T-helper 1 cell treated with Interleukin-12 subunit alpha and Interleukin-12 subunit beta and Interleukin-4 antibody, amounts not matched to agents 30 μg/mL and 1 μg/mL, for 36 hours (primary cell): ENCODE measurements around the gene DPY19L3.
"Not testable (repeated sequence)": the region's sequence is repeated elsewhere in the genome, so short reads cannot be mapped to it uniquely, and the experiment has no call there.

Experiments
- H3K27ac Mint-ChIP-seq: one replicate; pipeline ENCODE4 v1.8.0; 2021; ENCODE audit warnings: mild to moderate bottlenecking, mixed read lengths
- H3K27me3 Mint-ChIP-seq: one replicate; pipeline ENCODE4 v1.8.0; 2021; ENCODE audit warnings: low read depth, mixed read lengths
- H3K36me3 Mint-ChIP-seq: one replicate; pipeline ENCODE4 v1.8.0; 2021; ENCODE audit warnings: low read depth, mixed read lengths
- H3K4me1 Mint-ChIP-seq: one replicate; pipeline ENCODE4 v1.8.0; 2021; ENCODE audit warnings: low read depth, mixed read lengths
- H3K4me3 Mint-ChIP-seq: one replicate; pipeline ENCODE4 v1.8.0; 2021; ENCODE audit warnings: mild to moderate bottlenecking, moderate library complexity, mixed read lengths
- H3K9me3 Mint-ChIP-seq: one replicate; pipeline ENCODE4 v1.8.0; 2021; ENCODE audit warnings: mixed read lengths

DPY19L3 gene

DNA sequence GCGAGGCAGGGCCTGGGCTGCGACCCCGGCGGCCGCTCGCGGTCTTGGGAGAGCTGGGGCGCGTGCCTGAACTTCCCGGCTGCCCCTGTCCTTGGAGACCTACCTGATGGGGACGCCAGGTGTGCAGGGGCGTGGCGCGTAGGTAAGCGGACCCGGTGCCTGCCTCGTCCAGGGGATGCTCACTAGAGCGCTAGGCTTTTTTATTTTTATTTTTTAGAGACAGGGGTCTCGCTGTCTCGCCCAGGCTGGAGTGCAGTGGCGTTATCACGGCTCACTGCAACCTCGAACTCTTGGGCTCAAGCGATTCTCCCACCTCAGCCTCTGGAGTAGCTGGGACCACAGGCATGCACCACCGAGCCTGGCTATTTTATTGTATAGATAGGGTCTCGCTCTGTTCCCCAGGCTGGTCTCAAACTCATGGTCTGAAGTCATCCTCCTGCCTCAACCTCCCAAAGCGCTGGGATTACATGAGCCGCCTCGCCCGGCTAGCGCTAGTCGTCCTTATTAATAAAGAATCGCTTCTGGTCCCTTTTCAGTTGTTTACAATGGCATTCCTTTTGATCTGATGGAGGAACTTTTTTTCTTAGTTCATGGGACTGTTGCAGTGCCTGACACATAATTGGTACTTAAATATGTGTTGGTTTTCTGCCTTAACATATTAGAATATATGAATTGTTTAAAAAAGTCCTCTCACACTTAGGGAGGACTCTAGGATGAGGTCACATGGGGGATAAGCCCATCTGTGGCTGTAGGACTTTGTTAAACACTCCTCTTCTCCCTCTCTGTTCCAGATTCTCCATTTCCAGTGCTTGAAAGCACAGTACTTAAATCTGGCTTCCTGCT, 812 bp downstream of the DPY19L3 start:
- peak overlapping the region; percentile 87 for H3K27ac Mint-ChIP-seq
- peaks cover 2% of the 10 kb centered on the region for H3K36me3 Mint-ChIP-seq
- peaks cover 3% of the 10 kb centered on the region for H3K27me3 Mint-ChIP-seq
- no peaks in the 10 kb centered on the region for H3K9me3 Mint-ChIP-seq
- H3K4me3 Mint-ChIP-seq = peak overlapping the region; percentile 86
- peaks cover 10% of the 10 kb centered on the region for H3K4me1 Mint-ChIP-seq

DNA sequence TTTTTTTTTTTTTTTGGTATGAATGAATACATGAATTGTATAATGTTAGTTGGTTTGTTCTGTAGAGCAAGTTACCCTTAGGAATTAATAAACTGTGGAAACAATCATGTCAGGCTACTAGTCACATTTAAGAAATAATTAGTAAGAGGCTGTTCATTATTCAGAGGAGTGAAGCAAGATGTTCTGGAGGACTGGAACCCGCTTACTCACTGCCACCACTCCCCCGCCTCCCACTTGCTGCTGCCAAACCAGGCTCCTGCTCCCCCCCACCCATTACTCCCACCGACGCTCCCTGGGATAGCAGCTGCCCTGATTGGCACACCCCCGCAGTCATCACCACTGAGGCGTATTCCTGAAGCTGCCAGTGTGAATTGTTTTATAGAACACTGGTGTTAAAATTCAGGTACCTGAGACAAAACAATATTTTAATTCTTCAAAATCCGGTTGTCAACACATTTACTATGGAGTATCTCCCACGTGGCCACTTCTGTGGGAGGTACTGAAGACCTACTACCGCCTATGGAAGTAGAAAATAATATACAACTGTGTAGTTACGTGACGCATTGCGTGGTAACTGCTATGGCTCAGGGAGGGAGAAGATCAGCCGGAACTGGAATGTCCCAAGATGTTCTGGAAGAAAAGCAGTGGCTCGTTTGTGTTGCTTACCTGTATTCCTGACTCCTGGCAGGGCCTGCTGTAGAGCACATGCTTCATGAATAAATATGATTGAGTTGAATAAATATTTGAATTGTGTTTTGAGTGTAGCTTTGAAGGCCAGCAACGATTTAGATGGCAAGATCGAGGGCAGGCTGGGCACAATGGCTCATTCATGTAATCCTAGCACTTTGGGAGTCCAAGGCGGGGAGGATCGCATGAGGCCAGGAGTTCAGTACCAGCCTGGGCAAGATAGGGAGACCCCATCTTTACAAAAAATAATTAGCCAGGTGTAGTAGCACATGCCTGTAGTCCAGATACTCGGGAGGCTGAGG, 1.7 kb downstream of the DPY19L3 start:
- peaks cover 2% of the 10 kb centered on the region for H3K36me3 Mint-ChIP-seq
- H3K9me3 Mint-ChIP-seq = no peaks in the 10 kb centered on the region
- peak overlapping the region; percentile 86 for H3K4me3 Mint-ChIP-seq
- H3K4me1 Mint-ChIP-seq = peaks cover 10% of the 10 kb centered on the region
- peak overlapping the region; percentile 87 for H3K27ac Mint-ChIP-seq
- H3K27me3 Mint-ChIP-seq = peaks cover 3% of the 10 kb centered on the region

- Mint-ChIP-seq H3K4me3 (no peak overlapping the region), H3K27me3 (no peaks in the 10 kb centered on the region), H3K27ac (no peak overlapping the region), H3K9me3 (no peaks in the 10 kb centered on the region), H3K4me1 (no peaks in the 10 kb centered on the region), H3K36me3 (peaks cover 2% of the 10 kb centered on the region)
Measured at GRCh38 chr19:32415246-32415645, 9.7 kb downstream of the DPY19L3 start.

- H3K27me3 Mint-ChIP-seq = no peaks in the 10 kb centered on the region
- H3K9me3 Mint-ChIP-seq = no peaks in the 10 kb centered on the region
- peaks cover 2% of the 10 kb centered on the region for H3K36me3 Mint-ChIP-seq
- H3K4me3 Mint-ChIP-seq = no peak overlapping the region
- H3K27ac Mint-ChIP-seq = no peak overlapping the region
- no peaks in the 10 kb centered on the region for H3K4me1 Mint-ChIP-seq
Measured at GRCh38 chr19:32415669-32416068, 10.1 kb downstream of the DPY19L3 start.

- Mint-ChIP-seq H3K4me3 (no peak overlapping the region), H3K4me1 (peaks cover 4% of the 10 kb centered on the region), H3K36me3 (peaks cover 3% of the 10 kb centered on the region), H3K27ac (no peak overlapping the region), H3K27me3 (no peaks in the 10 kb centered on the region), H3K9me3 (no peaks in the 10 kb centered on the region)
Measured at GRCh38 chr19:32416749-32417456, 11.3 kb downstream of the DPY19L3 start.

- Mint-ChIP-seq H3K27ac (no peak overlapping the region), H3K27me3 (no peaks in the 10 kb centered on the region)
Measured at GRCh38 chr19:32418155-32418554, 12.6 kb downstream of the DPY19L3 start.

GRCh38 chr19:32421589-32422361, 16.2 kb downstream of the DPY19L3 start:
- Mint-ChIP-seq H3K36me3 (peaks cover 5% of the 10 kb centered on the region), H3K27me3 (no peaks in the 10 kb centered on the region), H3K4me3 (no peak overlapping the region), H3K9me3 (no peaks in the 10 kb centered on the region), H3K4me1 (peaks cover 11% of the 10 kb centered on the region), H3K27ac (peak overlapping the region; percentile 45)

More at GRCh38 chr19:32418155-32418554, 12.6 kb downstream of the DPY19L3 start:
- Mint-ChIP-seq H3K4me1 (peaks cover 11% of the 10 kb centered on the region), H3K4me3 (no peak overlapping the region), H3K36me3 (peaks cover 5% of the 10 kb centered on the region), H3K9me3 (no peaks in the 10 kb centered on the region)

GRCh38 chr19:32422435-32422834, 16.9 kb downstream of the DPY19L3 start:
- Mint-ChIP-seq H3K4me1 (peaks cover 11% of the 10 kb centered on the region), H3K27ac (peak overlapping the region; percentile 45), H3K9me3 (no peaks in the 10 kb centered on the region), H3K36me3 (peaks cover 5% of the 10 kb centered on the region), H3K4me3 (no peak overlapping the region), H3K27me3 (no peaks in the 10 kb centered on the region)

DNA sequence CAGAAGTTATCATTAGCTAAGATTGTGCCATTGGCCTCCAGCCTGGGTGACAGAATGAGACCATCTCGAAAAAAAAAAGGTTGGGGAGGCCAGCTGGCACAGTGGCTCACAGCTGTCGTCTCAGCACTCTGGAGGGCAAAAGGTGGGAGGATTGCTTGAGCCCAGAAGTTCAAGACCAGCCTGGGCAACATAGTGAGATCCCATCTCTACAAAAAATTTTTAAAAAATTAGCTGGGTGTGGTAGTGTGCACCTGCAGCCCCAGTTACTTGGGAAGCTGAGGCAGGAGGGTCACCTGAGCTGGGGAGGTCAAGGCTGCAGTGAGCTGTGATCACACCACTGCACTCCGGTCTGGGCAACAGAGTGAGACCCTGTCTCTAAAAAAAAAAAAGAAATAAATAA, 18.4 kb downstream of the DPY19L3 start:
- not testable (repeated sequence) for H3K36me3 Mint-ChIP-seq, H3K9me3 Mint-ChIP-seq, H3K27me3 Mint-ChIP-seq, H3K4me3 Mint-ChIP-seq, H3K27ac Mint-ChIP-seq
- H3K4me1 Mint-ChIP-seq = peaks cover 11% of the 10 kb centered on the region

DNA sequence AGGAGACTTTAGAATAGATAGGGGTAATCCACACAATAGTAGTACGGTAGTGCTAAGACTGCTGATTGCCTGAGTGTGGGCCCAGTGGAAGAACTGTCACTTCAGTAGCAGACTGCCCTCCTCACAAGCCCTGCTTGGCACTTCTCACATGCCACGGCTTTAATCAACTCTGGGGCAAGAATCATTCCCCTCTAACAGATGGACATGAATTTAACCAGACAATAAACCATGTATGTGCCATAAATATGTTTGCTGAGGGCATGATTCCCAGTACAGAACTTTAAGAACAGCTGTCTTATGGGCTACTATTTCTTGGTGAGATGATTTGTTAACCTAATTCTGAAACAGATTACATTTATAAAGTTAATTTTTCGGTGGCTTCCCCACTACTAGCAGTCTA, 22.0 kb downstream of the DPY19L3 start:
- H3K4me1 Mint-ChIP-seq = peaks cover under 1% of the 10 kb centered on the region
- no peaks in the 10 kb centered on the region for H3K9me3 Mint-ChIP-seq
- H3K4me3 Mint-ChIP-seq = no peak overlapping the region
- H3K27me3 Mint-ChIP-seq = no peaks in the 10 kb centered on the region
- no peaks in the 10 kb centered on the region for H3K36me3 Mint-ChIP-seq
- H3K27ac Mint-ChIP-seq = no peak overlapping the region

DNA sequence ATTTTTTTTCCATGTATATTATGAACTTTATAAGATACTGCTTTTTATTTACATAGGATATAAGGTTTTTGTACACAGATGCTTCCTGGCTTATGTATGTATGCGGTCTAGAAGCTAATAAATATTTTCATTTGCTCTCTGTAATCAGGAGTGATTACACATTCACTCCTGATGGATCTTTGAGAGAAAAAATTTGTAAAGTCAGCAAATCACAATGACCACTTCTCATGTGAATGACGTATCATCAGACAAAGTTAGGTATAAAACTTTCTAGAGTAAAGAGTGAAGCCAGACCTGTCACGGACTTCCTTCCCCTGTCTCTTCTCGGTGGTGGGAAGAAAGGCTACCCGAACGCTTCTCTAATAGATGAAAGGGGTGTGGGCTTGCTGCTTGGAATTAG, 31.1 kb downstream of the DPY19L3 start:
- H3K27ac Mint-ChIP-seq = no peak overlapping the region
- no peaks in the 10 kb centered on the region for H3K9me3 Mint-ChIP-seq
- no peak overlapping the region for H3K4me3 Mint-ChIP-seq
- no peaks in the 10 kb centered on the region for H3K4me1 Mint-ChIP-seq
- no peaks in the 10 kb centered on the region for H3K36me3 Mint-ChIP-seq
- H3K27me3 Mint-ChIP-seq = no peaks in the 10 kb centered on the region

- Mint-ChIP-seq H3K4me3 (no peak overlapping the region), H3K27me3 (no peaks in the 10 kb centered on the region), H3K4me1 (no peaks in the 10 kb centered on the region), H3K9me3 (no peaks in the 10 kb centered on the region), H3K27ac (no peak overlapping the region), H3K36me3 (no peaks in the 10 kb centered on the region)
Measured at GRCh38 chr19:32437096-32437495, 31.5 kb downstream of the DPY19L3 start.

- Mint-ChIP-seq H3K27me3 (no peaks in the 10 kb centered on the region), H3K27ac (no peak overlapping the region), H3K4me1 (no peaks in the 10 kb centered on the region), H3K4me3 (no peak overlapping the region), H3K9me3 (no peaks in the 10 kb centered on the region), H3K36me3 (no peaks in the 10 kb centered on the region)
Measured at GRCh38 chr19:32438751-32439150, 33.2 kb downstream of the DPY19L3 start.

- Mint-ChIP-seq H3K4me3 (no peak overlapping the region), H3K9me3 (no peaks in the 10 kb centered on the region), H3K36me3 (no peaks in the 10 kb centered on the region), H3K27ac (no peak overlapping the region), H3K27me3 (no peaks in the 10 kb centered on the region), H3K4me1 (no peaks in the 10 kb centered on the region)
Measured at GRCh38 chr19:32442650-32443049, 37.1 kb downstream of the DPY19L3 start.
